A673 (cell line): ENCODE data around the gene CFAP97D2.

Experiments used
- CTCF ChIP-seq: fragments of 300-800, 200-600 bp; sonication (generic); conservative IDR thresholded peaks from 2 replicates; pipeline ENCODE4 v1.5.1; 2017; ENCODE audit warnings: low read depth, mild to moderate bottlenecking, antibody characterized with exemption, low read length, moderate library complexity, mixed read lengths
- EZH2 ChIP-seq: fragments of 200-600 bp; sonication (generic); IDR thresholded peaks from 2 replicates; pipeline ENCODE4 v1.6.1; 2017; ENCODE audit warnings: borderline replicate concordance, low read depth, mild to moderate bottlenecking, mixed read lengths, antibody characterized with exemption, low read length; ENCODE audit not compliant: poor library complexity, severe bottlenecking

DNA sequence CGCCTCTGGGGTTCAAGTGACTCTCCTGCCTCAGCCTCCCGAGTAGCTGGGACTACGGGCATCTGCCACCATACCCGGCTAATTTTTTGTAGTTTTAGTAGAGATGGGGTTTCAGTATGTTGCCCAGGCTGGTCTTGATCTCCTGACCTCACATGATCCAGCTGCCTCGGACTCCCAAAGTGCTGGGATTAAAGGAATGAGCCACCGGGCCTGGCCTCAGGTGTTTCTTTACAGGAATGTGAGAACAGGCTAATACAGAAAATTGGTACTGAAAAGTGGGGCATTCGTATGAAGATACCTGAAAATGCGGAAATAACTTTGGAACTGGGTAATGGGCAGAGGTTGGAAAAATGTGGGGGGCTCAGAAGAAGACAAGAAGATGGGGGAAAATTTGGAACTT is 52.8 kb downstream of the CFAP97D2 start:
- TF ChIP-seq CTCF = no peak
- TF ChIP-seq EZH2 = no peak
